ENCODE measurements around the gene RFX2. TPM values are rescaled to one million over a fixed set of nuclear protein-coding genes. Genes with fewer than 3 reads are reported as not detected.

The RFX2 gene
- total and polyA plus RNA-seq, 9 of the 15 experiments (the other 6 are each of a cell fraction or from before 2014, with no cell fraction given), result 3.6 to 18.7 (median 8.7) TPM

DNA sequence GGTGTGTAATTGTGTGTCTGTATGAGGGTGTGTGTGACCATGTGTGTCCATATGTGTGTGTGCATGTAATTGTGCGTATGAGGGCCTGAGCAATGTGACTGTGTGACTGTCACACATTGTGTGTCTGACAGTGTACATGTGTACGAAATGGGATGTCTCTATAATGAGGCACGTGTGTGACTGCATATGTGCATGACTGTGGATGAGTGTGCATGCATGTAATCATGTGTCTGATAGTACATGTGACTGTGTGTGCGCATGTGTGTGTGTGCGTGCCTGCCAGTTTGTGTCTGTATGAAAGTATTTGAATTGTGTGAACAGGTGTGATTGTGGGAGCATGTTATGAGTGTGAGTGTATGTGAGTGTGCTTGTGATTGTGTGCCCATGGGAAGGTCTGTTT is 22.9 kb upstream of the RFX2 start:
- intact Hi-C loops (cut with micrococcal nuclease) (no loop called here), in situ Hi-C loops (cut with MboI) (no loop called here)
- no peak overlapping the region for H3K4me2 ChIP-seq (ENCODE audit: insufficient read depth, low read length)
- POLR2A ChIA-PET, result no interaction called here
- H3K36me3 ChIP-seq (ENCODE audit: control insufficient read depth, insufficient read depth, low read length), result no peaks in the 10 kb centered on the region
- 0 out of 2 replicates have a peak, but pooled peaks cover under 1% of the 10 kb centered on the region for H3K9me3 ChIP-seq (replicated peaks; ENCODE audit: control insufficient read depth, insufficient read depth, low read depth, low read length)
- TF ChIP-seq, protein P1, sequence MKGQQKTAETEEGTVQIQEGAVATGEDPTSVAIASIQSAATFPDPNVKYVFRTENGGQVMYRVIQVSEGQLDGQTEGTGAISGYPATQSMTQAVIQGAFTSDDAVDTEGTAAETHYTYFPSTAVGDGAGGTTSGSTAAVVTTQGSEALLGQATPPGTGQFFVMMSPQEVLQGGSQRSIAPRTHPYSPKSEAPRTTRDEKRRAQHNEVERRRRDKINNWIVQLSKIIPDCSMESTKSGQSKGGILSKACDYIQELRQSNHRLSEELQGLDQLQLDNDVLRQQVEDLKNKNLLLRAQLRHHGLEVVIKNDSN (CRISPR knock-in tag; IDR thresholded peaks at IDR 0.05), result peak; percentile 66
- no peak for TF ChIP-seq HDAC3 (IDR thresholded peaks at IDR 0.05; ENCODE audit: borderline replicate concordance, partially characterized antibody)
- TF ChIP-seq, protein P2, sequence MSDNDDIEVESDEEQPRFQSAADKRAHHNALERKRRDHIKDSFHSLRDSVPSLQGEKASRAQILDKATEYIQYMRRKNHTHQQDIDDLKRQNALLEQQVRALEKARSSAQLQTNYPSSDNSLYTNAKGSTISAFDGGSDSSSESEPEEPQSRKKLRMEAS (CRISPR knock-in tag; IDR thresholded peaks at IDR 0.05), result 0 out of 2 replicates have a peak, but pooled peaks have one; percentile 19
- FAIRE-seq, result no peak
- no peaks in the 10 kb centered on the region; a peak in 1 of 5 replicates for H3K27me3 ChIP-seq (ENCODE audit: control insufficient read depth in 2 of 2, insufficient read depth in 2 of 2, low read length in 2 of 2)
- H3K79me2 ChIP-seq (ENCODE audit: control insufficient read depth, insufficient read depth, low read length), result no peaks in the 10 kb centered on the region
- BruUV-seq (replicated peaks), result no TSS peak
- ATAC-seq, result no peak
- DNase-seq (ENCODE audit: extremely low read depth in 1 of 4, low spot score in 3 of 4), result no peak
- CTCF ChIA-PET (ENCODE audit: low intra/inter-chr PET ratio), result no interaction called here
- 11% methylated on average over 5 of the region's 5 CpGs for WGBS (ENCODE audit: insufficient coverage, low coverage, missing lambda C conversion rate)
- H3K4me1 ChIP-seq (replicated peaks in 1 of 2; ENCODE audit: control insufficient read depth in 2 of 2, insufficient read depth in 2 of 2, low read length in 2 of 2), result no peaks in the 10 kb centered on the region
- no peaks in the 10 kb centered on the region for H3K9me1 ChIP-seq (ENCODE audit: control insufficient read depth, insufficient read depth, low read length)
- H2AFZ ChIP-seq (ENCODE audit: low read depth, low read length), result no peak overlapping the region
- no peak overlapping the region for H3K4me3 ChIP-seq
- no peak overlapping the region for H3K9ac ChIP-seq (ENCODE audit: insufficient read depth in 1 of 2, low read depth in 2 of 2, low read length in 2 of 2)
- H4K20me1 ChIP-seq (replicated peaks; ENCODE audit: control insufficient read depth, insufficient read depth, low read length), result no peaks in the 10 kb centered on the region
- no peak overlapping the region for H3K27ac ChIP-seq (ENCODE audit: extremely low read depth, low read depth, low read length)

- no peaks in the 10 kb centered on the region for H3K9me1 ChIP-seq (ENCODE audit: control insufficient read depth, insufficient read depth, low read length)
- TF ChIP-seq, protein P3, sequence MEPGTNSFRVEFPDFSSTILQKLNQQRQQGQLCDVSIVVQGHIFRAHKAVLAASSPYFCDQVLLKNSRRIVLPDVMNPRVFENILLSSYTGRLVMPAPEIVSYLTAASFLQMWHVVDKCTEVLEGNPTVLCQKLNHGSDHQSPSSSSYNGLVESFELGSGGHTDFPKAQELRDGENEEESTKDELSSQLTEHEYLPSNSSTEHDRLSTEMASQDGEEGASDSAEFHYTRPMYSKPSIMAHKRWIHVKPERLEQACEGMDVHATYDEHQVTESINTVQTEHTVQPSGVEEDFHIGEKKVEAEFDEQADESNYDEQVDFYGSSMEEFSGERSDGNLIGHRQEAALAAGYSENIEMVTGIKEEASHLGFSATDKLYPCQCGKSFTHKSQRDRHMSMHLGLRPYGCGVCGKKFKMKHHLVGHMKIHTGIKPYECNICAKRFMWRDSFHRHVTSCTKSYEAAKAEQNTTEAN (CRISPR knock-in tag; IDR thresholded peaks at IDR 0.05), result peak; percentile 97
- TF ChIP-seq PREB (CRISPR knock-in tag; IDR thresholded peaks at IDR 0.05) (no peak), GTF2B (IDR thresholded peaks at IDR 0.05; ENCODE audit: extremely low read depth, insufficient read length) (no peak), MTA3 (IDR thresholded peaks at IDR 0.05; ENCODE audit: borderline replicate concordance) (no peak)
- TF ChIP-seq, protein P4, sequence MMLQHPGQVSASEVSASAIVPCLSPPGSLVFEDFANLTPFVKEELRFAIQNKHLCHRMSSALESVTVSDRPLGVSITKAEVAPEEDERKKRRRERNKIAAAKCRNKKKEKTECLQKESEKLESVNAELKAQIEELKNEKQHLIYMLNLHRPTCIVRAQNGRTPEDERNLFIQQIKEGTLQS (IDR thresholded peaks at IDR 0.05), result no peak
- TF ChIP-seq, protein P4 (CRISPR knock-in tag; conservative IDR thresholded peaks at IDR 0.05), result no peak
- ChIA-PET CTCF (ENCODE audit: low intra/inter-chr PET ratio) (no interaction called here), POLR2A (no interaction called here)
- no peak overlapping the region for H3K4me3 ChIP-seq
- FAIRE-seq (no peak), ATAC-seq (no peak), DNase-seq (ENCODE audit: extremely low read depth in 1 of 4, low spot score in 3 of 4) (no peak)
- H3K4me2 ChIP-seq (ENCODE audit: insufficient read depth, low read length), result no peak overlapping the region
- WGBS (ENCODE audit: insufficient coverage, low coverage, missing lambda C conversion rate), result 56% methylated on average over 4 of the region's 4 CpGs
- no peaks in the 10 kb centered on the region for H4K20me1 ChIP-seq (replicated peaks; ENCODE audit: control insufficient read depth, insufficient read depth, low read length)
- no peak overlapping the region for H2AFZ ChIP-seq (ENCODE audit: low read depth, low read length)
- H3K27ac ChIP-seq (ENCODE audit: extremely low read depth, low read depth, low read length), result no peak overlapping the region
- no peaks in the 10 kb centered on the region; a peak in 1 of 5 replicates for H3K27me3 ChIP-seq (ENCODE audit: control insufficient read depth in 2 of 2, insufficient read depth in 2 of 2, low read length in 2 of 2)
- 0 out of 2 replicates have a peak, but pooled peaks cover 2% of the 10 kb centered on the region for H3K9me3 ChIP-seq (replicated peaks; ENCODE audit: control insufficient read depth, insufficient read depth, low read depth, low read length)
- intact Hi-C loops (cut with micrococcal nuclease) (no loop called here), in situ Hi-C loops (cut with MboI) (no loop called here)
- no peak overlapping the region for H3K9ac ChIP-seq (ENCODE audit: insufficient read depth in 1 of 2, low read depth in 2 of 2, low read length in 2 of 2)
- no TSS peak for BruUV-seq (replicated peaks)
- no peaks in the 10 kb centered on the region for H3K79me2 ChIP-seq (ENCODE audit: control insufficient read depth, insufficient read depth, low read length)
- no peaks in the 10 kb centered on the region for H3K36me3 ChIP-seq (ENCODE audit: control insufficient read depth, insufficient read depth, low read length)
- H3K4me1 ChIP-seq (replicated peaks in 1 of 2; ENCODE audit: control insufficient read depth in 2 of 2, insufficient read depth in 2 of 2, low read length in 2 of 2), result no peaks in the 10 kb centered on the region
These were observed 22.2 kb upstream of the RFX2 start for GRCh38 chr19:6132482-6132881.
